AG04450 (cell line): ENCODE results near the gene ATP5F1B. TPM values are rescaled to one million over a fixed set of nuclear protein-coding genes. Genes with fewer than 3 reads are reported as not detected.

Experiments
- CTCF ChIA-PET: fragments of 300-600, 350-600 bp; formaldehyde crosslinking; extraction: SDS; loops from one replicate; lab custom pipeline; 2022; ENCODE audit warnings: antibody characterized with exemption, inconsistent platforms; lab: Charles Lee
- POLR2A ChIA-PET: fragments of 350-600 bp; formaldehyde crosslinking; extraction: SDS; loops from one replicate; lab custom pipeline; 2021; ENCODE audit warnings: antibody characterized with exemption, inconsistent platforms; lab: Yijun Ruan, JAX
- DNase-seq: peaks from one replicate; pipeline ENCODE4 v3.0.0-alpha.2; 2011; ENCODE audit warnings: low read depth, low spot score
- H3K27ac ChIP-seq: one replicate; pipeline ENCODE4 v1.5.1; 2012; ENCODE audit warnings: low read depth, low read length, control low read depth
- H3K27me3 ChIP-seq: one replicate; pipeline ENCODE4 v1.6.0; 2012; ENCODE audit warnings: low read length; ENCODE audit not compliant: control insufficient read depth, insufficient read depth
- H3K4me3 ChIP-seq: 2 replicates; pipeline ENCODE4 v1.5.1; 2011; ENCODE audit warnings: mild to moderate bottlenecking, low read depth, low read length, control low read depth
- H3K9me3 ChIP-seq: 2 replicates; pipeline ENCODE4 v1.5.1; 2012; ENCODE audit warnings: low read length; ENCODE audit not compliant: control insufficient read depth, insufficient read depth
- CTCF ChIP-seq: IDR thresholded peaks from 2 replicates; pipeline ENCODE4 v1.5.1; 2011; ENCODE audit warnings: low read depth, low read length, control low read depth, inconsistent platforms
- polyA plus RNA-seq: library from polyadenylated mRNA; depleted of rRNA; stranded (reverse); fragments of >200 nt; gene quantifications from 2 replicates; pipeline ENCODE4 v1.2.3, GENCODE V29; 2011

The ATP5F1B gene
- polyA plus RNA-seq, 1 experiment = 975 TPM

- no peak overlapping the region for H3K4me3 ChIP-seq
- no peak overlapping the region for H3K27ac ChIP-seq
- no peaks in the 10 kb centered on the region for H3K9me3 ChIP-seq
- ChIA-PET CTCF (interaction anchor here (3.4 kb wide), 1 partner anchor 32 kb away, joined by 17 read pairs; no protein-coding TSS in a partner anchor), POLR2A (interaction anchor here (0.7 kb wide), 1 partner anchor 12 kb away, joined by 5 read pairs; no protein-coding TSS in a partner anchor)
- TF ChIP-seq CTCF = no peak
- DNase-seq = no peak
- H3K27me3 ChIP-seq = no peaks in the 10 kb centered on the region
Measured at GRCh38 chr12:56668197-56668457, 22.3 kb upstream of the ATP5F1B start.

- no peaks in the 10 kb centered on the region for H3K27me3 ChIP-seq
Measured at GRCh38 chr12:56661979-56662638, 16.3 kb upstream of the ATP5F1B start.

GRCh38 chr12:56661560-56661959 is 15.8 kb upstream of the ATP5F1B start:
- ChIA-PET POLR2A (no interaction called here), CTCF (interaction anchor here (0.7 to 1.4 kb wide), 3 partner anchors 25 to 394 kb away, joined by 3 to 6 read pairs (median 3); no protein-coding TSS in a partner anchor)
- no peak for TF ChIP-seq CTCF
- Histone ChIP-seq H3K27me3 (no peaks in the 10 kb centered on the region), H3K4me3 (no peak overlapping the region), H3K9me3 (no peaks in the 10 kb centered on the region), H3K27ac (no peak overlapping the region)
- no peak for DNase-seq

More at GRCh38 chr12:56661979-56662638, 16.3 kb upstream of the ATP5F1B start:
- DNase-seq = no peak
- Histone ChIP-seq H3K27ac (no peak overlapping the region), H3K4me3 (no peak overlapping the region), H3K9me3 (no peaks in the 10 kb centered on the region)
- POLR2A ChIA-PET = no interaction called here
- TF ChIP-seq CTCF = no peak
- CTCF ChIA-PET = interaction anchor here (1.4 kb wide), 1 partner anchor 25 kb away, joined by 6 read pairs; no protein-coding TSS in a partner anchor

- Histone ChIP-seq H3K27me3 (no peaks in the 10 kb centered on the region), H3K4me3 (no peak overlapping the region), H3K9me3 (peaks cover 8% of the 10 kb centered on the region), H3K27ac (no peak overlapping the region)
- POLR2A ChIA-PET = interaction anchor here (0.7 kb wide), 1 partner anchor 153 kb away, joined by 5 read pairs; no protein-coding TSS in a partner anchor
- no peak for TF ChIP-seq CTCF
- no peak for DNase-seq
- CTCF ChIA-PET = interaction anchor here (1.2 kb wide), 1 partner anchor 23 kb away, joined by 3 read pairs; no protein-coding TSS in a partner anchor
Measured at GRCh38 chr12:56658921-56659320, 13.1 kb upstream of the ATP5F1B start.
